ENCODE results near the gene MTHFR.

DNA sequence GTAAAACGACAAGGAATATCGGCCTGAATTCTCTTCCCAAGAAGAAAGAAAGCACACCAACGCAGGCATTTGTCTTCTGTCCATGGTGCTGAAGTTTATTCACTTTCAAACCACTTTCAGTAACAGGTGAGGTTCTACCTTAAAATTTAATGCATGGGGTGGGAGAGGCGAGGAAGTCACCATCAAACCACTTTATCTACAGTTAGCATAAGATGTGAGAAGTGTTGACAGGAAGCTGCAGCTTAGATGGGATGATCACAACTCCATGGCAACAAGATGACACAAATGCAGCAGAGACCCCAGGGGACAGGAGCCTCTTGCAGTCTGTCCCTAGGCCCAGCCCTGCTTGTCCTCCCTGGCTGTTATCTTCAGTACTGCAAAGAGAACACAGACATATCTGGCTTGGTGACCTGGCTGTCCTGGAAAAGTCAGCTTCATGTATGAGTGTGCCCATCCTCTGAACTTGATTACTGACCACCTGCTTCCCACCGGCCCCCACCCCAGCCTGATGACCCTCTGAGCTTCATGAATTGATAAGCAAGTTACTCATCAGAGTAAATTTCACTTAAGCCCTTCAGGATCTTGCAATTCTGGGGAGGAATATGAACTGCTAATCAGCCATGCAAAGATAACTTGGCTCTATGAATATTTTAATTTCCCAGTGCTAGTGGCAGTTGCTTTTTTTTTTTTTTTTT lies 40.0 kb upstream of the MTHFR start:
- no peak for TF ChIP-seq ZNF501 (tag by site-specific recombination; IDR thresholded peaks at IDR 0.05)
- TF ChIP-seq ZNF10 (tag by site-specific recombination; IDR thresholded peaks at IDR 0.05), result no peak
- TF ChIP-seq, protein P1, sequence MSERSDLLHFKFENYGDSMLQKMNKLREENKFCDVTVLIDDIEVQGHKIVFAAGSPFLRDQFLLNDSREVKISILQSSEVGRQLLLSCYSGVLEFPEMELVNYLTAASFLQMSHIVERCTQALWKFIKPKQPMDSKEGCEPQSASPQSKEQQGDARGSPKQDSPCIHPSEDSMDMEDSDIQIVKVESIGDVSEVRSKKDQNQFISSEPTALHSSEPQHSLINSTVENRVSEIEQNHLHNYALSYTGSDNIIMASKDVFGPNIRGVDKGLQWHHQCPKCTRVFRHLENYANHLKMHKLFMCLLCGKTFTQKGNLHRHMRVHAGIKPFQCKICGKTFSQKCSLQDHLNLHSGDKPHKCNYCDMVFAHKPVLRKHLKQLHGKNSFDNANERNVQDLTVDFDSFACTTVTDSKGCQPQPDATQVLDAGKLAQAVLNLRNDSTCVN (tag by site-specific recombination; optimal IDR thresholded peaks at IDR 0.05), result no peak
- no peak for TF ChIP-seq HOXA7 (CRISPR knock-in tag; IDR thresholded peaks at IDR 0.05; ENCODE audit: borderline replicate concordance)
- TF ChIP-seq ZNF274 (IDR thresholded peaks at IDR 0.05; ENCODE audit: low read length), result no peak
- TF ChIP-seq ZNF274 (tag by site-specific recombination; IDR thresholded peaks at IDR 0.05; ENCODE audit: borderline replicate concordance), result no peak
- TF ChIP-seq, protein P2, sequence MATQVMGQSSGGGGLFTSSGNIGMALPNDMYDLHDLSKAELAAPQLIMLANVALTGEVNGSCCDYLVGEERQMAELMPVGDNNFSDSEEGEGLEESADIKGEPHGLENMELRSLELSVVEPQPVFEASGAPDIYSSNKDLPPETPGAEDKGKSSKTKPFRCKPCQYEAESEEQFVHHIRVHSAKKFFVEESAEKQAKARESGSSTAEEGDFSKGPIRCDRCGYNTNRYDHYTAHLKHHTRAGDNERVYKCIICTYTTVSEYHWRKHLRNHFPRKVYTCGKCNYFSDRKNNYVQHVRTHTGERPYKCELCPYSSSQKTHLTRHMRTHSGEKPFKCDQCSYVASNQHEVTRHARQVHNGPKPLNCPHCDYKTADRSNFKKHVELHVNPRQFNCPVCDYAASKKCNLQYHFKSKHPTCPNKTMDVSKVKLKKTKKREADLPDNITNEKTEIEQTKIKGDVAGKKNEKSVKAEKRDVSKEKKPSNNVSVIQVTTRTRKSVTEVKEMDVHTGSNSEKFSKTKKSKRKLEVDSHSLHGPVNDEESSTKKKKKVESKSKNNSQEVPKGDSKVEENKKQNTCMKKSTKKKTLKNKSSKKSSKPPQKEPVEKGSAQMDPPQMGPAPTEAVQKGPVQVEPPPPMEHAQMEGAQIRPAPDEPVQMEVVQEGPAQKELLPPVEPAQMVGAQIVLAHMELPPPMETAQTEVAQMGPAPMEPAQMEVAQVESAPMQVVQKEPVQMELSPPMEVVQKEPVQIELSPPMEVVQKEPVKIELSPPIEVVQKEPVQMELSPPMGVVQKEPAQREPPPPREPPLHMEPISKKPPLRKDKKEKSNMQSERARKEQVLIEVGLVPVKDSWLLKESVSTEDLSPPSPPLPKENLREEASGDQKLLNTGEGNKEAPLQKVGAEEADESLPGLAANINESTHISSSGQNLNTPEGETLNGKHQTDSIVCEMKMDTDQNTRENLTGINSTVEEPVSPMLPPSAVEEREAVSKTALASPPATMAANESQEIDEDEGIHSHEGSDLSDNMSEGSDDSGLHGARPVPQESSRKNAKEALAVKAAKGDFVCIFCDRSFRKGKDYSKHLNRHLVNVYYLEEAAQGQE (tag by site-specific recombination; IDR thresholded peaks at IDR 0.05), result peak; percentile 93
- TF ChIP-seq ZNF610 (tag by site-specific recombination; IDR thresholded peaks at IDR 0.05; ENCODE audit: borderline replicate concordance), result no peak
- TF ChIP-seq, protein P3, sequence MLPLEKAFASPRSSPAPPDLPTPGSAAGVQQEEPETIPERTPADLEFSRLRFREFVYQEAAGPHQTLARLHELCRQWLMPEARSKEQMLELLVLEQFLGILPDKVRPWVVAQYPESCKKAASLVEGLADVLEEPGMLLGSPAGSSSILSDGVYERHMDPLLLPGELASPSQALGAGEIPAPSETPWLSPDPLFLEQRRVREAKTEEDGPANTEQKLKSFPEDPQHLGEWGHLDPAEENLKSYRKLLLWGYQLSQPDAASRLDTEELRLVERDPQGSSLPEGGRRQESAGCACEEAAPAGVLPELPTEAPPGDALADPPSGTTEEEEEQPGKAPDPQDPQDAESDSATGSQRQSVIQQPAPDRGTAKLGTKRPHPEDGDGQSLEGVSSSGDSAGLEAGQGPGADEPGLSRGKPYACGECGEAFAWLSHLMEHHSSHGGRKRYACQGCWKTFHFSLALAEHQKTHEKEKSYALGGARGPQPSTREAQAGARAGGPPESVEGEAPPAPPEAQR (tag by site-specific recombination; IDR thresholded peaks at IDR 0.05), result no peak

Measured in HEK293 (cell line).